ENCODE measurements around the gene SASH1.

Gene SASH1

DNA sequence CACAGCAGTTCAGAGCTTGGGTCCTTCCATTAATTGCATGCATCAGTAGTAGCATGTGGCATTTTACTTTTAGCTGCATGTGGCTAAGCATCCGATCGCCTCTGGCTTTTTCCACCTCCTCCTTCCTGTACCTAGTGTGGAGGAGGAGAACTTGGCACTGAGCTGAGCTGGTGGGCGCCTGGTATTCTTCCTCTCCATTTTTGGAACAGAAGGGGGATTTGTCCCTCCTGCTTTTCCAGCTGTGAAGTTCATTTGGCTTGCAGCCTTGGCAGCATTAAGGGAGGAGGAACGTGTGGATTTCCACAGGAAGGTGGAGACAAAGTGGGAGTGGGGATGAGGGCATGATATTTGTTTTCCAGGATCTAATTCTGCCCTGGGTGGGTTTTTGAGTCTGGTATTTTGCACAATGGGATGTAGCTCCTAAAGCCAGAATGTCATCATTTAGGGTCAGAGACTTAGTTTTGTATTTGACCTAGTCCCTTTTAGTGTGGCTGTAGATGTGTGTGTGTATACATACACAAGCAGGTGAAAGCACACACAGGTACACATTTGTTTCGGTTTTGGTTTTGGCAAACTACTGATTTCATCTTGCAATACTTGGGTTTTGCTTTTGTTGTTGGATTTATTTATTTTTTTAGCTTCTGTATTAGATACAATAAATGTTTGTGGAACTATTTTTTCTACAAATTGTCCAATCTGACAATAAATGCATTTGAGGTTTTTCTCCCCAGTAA lies 90.0 kb downstream of the SASH1 start:
- TF ChIP-seq, protein P1, sequence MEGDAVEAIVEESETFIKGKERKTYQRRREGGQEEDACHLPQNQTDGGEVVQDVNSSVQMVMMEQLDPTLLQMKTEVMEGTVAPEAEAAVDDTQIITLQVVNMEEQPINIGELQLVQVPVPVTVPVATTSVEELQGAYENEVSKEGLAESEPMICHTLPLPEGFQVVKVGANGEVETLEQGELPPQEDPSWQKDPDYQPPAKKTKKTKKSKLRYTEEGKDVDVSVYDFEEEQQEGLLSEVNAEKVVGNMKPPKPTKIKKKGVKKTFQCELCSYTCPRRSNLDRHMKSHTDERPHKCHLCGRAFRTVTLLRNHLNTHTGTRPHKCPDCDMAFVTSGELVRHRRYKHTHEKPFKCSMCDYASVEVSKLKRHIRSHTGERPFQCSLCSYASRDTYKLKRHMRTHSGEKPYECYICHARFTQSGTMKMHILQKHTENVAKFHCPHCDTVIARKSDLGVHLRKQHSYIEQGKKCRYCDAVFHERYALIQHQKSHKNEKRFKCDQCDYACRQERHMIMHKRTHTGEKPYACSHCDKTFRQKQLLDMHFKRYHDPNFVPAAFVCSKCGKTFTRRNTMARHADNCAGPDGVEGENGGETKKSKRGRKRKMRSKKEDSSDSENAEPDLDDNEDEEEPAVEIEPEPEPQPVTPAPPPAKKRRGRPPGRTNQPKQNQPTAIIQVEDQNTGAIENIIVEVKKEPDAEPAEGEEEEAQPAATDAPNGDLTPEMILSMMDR (conservative IDR thresholded peaks at IDR 0.05; ENCODE audit: control insufficient read depth, insufficient read depth, low read depth, low read length), result no peak
- DNase-seq (ENCODE audit: low read depth), result no peak

DNA sequence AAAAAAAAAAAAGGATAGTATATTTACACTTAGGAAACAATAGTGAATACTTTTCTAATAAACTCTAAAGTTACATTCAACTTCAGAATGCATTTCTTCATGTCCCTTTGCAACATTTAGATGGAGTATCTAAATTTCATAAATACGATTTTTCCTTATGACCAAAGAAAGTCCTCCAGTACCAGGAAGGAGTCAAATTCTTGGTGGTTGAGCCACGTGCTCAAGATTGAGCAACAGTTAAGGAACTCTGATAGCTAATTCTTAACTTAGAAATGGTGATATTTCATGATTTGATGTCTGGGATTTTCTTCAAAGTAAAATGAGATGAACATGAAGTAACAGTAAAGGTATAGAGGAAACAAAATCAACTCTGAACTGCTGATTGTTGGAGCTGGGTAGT lies 92.7 kb downstream of the SASH1 start:
- H3K4me3 ChIP-seq (ENCODE audit: control insufficient read depth, low read depth, low read length), result no peak overlapping the region
- peak; percentile 65 for DNase-seq (ENCODE audit: low read depth)
- TF ChIP-seq, protein P1 (conservative IDR thresholded peaks at IDR 0.05; ENCODE audit: control insufficient read depth, insufficient read depth, low read depth, low read length), result no peak

More for the DNA sequence above, 90.0 kb downstream of the SASH1 start:
- H3K4me3 ChIP-seq (ENCODE audit: control insufficient read depth, low read depth, low read length), result no peak overlapping the region

DNA sequence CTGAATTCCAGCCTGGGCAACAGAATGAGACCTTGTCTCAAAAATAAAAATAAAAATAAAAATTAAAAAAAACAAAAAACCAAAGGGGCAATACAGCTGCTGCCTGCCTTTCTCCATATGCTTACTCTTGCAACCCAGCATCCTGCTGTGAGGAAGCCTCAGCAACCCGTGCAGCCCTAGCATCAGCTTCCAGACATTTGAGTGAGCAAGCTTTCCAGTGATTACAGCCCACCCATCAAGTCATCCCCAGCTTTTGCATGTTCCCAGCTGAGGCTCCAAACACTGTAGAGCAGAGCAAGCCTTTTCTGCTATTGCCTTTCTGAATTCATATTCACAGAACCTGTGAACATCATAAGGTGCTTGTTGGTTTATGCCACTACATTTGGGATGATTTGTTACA lies 93.8 kb downstream of the SASH1 start:
- DNase-seq (ENCODE audit: low read depth), result no peak
- H3K4me3 ChIP-seq (ENCODE audit: control insufficient read depth, low read depth, low read length), result no peak overlapping the region
- TF ChIP-seq, protein P1 (conservative IDR thresholded peaks at IDR 0.05; ENCODE audit: control insufficient read depth, insufficient read depth, low read depth, low read length), result no peak

DNA sequence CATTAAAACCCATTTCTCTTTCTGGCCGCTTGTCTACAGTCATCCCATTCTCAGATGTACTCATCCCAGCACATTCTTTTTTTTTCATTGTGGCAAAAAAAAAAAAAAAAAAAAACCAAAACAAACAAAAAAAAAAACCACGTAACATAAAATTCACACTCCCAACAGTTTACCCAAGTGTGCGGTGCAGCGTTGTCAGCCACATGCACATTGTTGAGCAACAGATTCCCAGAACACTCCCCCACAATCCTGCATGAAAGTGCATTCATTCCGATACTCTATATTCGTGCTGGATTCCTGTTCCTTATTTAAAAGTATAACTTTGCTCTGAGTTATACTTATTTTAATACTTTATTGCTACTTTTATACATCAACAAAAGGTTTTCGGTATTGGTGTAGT lies 96.0 kb downstream of the SASH1 start:
- TF ChIP-seq, protein P1 (conservative IDR thresholded peaks at IDR 0.05; ENCODE audit: control insufficient read depth, insufficient read depth, low read depth, low read length), result no peak
- DNase-seq (ENCODE audit: low read depth), result peak; percentile 84
- H3K4me3 ChIP-seq (ENCODE audit: control insufficient read depth, low read depth, low read length), result no peak overlapping the region

DNA sequence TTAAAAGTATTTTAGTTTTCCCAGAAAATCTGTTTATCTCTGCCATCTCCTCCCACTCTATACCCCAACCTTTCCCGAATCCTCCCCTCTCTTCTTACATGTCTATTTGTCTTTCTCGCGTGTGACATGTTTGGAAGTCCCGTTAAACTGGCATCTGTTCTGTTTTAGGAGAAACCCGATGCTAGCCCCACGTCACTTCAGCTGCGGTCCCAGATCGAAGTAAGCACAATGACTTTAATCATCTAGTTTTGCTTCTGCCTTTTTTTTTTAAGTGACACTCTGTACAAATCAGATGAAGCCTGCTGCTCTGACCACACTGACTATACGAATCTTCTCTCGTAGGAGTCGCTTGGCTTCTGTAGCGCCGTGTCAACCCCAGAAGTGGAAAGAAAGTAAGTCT lies 97.4 kb downstream of the SASH1 start:
- DNase-seq (ENCODE audit: low read depth), result peak; percentile 58
- TF ChIP-seq, protein P1 (conservative IDR thresholded peaks at IDR 0.05; ENCODE audit: control insufficient read depth, insufficient read depth, low read depth, low read length), result no peak
- H3K4me3 ChIP-seq (ENCODE audit: control insufficient read depth, low read depth, low read length), result no peak overlapping the region

DNA sequence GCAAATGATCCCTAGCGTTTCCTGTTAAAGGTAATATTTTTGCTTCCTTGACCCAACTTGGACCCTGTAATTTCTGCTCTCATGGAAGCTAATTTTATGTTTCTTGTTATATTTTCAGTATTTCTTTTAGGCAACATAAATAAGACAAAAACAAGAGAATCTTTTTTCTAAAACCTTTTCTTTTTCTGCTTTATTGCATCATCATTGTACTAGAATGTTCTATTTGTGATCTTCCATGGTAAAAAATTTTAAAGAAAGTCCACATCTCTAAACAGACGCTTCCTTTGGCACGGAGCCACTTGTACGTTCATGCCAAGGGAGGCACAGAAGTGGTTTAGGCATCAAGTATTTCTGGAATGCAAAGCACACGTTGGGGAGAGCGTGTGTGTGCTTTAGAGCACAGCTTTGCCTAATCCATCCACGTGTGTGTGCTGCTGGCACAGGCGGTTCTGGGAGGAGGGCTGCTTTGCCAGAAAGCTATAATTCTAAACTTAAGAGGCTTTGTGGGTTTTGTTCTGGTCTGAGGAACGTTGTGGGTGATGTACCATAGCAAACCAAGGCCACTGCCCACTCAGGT lies 98.3 kb downstream of the SASH1 start:
- no peak overlapping the region for H3K4me3 ChIP-seq (ENCODE audit: control insufficient read depth, low read depth, low read length)
- TF ChIP-seq, protein P1 (conservative IDR thresholded peaks at IDR 0.05; ENCODE audit: control insufficient read depth, insufficient read depth, low read depth, low read length), result no peak

More for the DNA sequence above, 98.3 kb downstream of the SASH1 start:
- DNase-seq (ENCODE audit: low read depth), result peak; percentile 83

Measured in fibroblast of mammary gland (primary cell).